OCI-LY1 (cell line): ENCODE measurements around the gene FMN1.

Experiments
- EZH2 ChIP-seq: fragments of 200-600 bp; sonication (generic), shearing (Covaris generic); IDR thresholded peaks from 2 replicates; pipeline ENCODE4 v1.8.0; 2017; ENCODE audit warnings: borderline replicate concordance, mixed run types, mild to moderate bottlenecking, antibody characterized with exemption, low read length, moderate library complexity, mixed read lengths
- TF ChIP-seq, protein P1 (sequence below): fragments of 200-600 bp; sonication (generic), shearing (Covaris generic); IDR thresholded peaks from 2 replicates; pipeline ENCODE4 v1.5.1; 2017; ENCODE audit warnings: mild to moderate bottlenecking, antibody characterized with exemption, low read length, moderate library complexity, mixed read lengths

GRCh38 chr15:33226559-33227181 lies 32.2 kb upstream of the FMN1 start:
- TF ChIP-seq, protein P1, sequence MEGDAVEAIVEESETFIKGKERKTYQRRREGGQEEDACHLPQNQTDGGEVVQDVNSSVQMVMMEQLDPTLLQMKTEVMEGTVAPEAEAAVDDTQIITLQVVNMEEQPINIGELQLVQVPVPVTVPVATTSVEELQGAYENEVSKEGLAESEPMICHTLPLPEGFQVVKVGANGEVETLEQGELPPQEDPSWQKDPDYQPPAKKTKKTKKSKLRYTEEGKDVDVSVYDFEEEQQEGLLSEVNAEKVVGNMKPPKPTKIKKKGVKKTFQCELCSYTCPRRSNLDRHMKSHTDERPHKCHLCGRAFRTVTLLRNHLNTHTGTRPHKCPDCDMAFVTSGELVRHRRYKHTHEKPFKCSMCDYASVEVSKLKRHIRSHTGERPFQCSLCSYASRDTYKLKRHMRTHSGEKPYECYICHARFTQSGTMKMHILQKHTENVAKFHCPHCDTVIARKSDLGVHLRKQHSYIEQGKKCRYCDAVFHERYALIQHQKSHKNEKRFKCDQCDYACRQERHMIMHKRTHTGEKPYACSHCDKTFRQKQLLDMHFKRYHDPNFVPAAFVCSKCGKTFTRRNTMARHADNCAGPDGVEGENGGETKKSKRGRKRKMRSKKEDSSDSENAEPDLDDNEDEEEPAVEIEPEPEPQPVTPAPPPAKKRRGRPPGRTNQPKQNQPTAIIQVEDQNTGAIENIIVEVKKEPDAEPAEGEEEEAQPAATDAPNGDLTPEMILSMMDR: peak; percentile 63
- TF ChIP-seq EZH2: no peak
